Esophagus squamous epithelium (tissue), 4 donors: ENCODE data around the gene GABRR1.

Experiments
- POLR2A ChIP-seq, 4 donors: fragments of 450-650 bp; IDR thresholded peaks; one replicate each; pipeline ENCODE4 v1.6.1; 2017; ENCODE audit warnings: antibody characterized with exemption in 4 of 4, mild to moderate bottlenecking in 4 of 4, moderate library complexity in 3 of 4
- TF ChIP-seq, protein P1 (sequence below), 6 experiments: fragments of 450-650 bp in 4 of 6; fragments of 200-600 bp in 2 of 6; sonication (generic) in 2 of 6; IDR thresholded peaks; one replicate each; pipeline ENCODE4 v1.5.1; 2016 to 2019; ENCODE audit warnings: antibody characterized with exemption in 6 of 6, mild to moderate bottlenecking in 4 of 6, moderate library complexity in 4 of 6

DNA sequence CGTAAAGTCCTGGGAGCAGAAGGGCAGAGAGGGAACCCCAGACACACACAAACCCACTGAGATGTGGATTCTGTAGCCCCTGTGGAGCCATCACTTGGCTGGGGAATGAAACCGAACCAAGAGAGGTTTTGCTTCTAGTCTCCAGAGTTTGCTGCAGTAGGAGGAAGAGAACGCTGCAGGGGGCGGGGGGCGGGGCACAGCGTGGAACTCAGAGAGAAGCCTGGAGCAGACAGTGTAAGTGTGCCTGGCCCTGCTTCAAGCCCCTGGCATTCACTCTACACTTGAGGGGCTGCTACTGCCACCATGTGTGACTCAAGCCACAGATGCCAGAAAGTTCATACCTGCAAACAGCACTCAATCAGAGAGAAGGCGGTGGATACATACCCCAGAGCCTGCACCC, 18.9 kb downstream of the GABRR1 start:
- TF ChIP-seq, protein P1, sequence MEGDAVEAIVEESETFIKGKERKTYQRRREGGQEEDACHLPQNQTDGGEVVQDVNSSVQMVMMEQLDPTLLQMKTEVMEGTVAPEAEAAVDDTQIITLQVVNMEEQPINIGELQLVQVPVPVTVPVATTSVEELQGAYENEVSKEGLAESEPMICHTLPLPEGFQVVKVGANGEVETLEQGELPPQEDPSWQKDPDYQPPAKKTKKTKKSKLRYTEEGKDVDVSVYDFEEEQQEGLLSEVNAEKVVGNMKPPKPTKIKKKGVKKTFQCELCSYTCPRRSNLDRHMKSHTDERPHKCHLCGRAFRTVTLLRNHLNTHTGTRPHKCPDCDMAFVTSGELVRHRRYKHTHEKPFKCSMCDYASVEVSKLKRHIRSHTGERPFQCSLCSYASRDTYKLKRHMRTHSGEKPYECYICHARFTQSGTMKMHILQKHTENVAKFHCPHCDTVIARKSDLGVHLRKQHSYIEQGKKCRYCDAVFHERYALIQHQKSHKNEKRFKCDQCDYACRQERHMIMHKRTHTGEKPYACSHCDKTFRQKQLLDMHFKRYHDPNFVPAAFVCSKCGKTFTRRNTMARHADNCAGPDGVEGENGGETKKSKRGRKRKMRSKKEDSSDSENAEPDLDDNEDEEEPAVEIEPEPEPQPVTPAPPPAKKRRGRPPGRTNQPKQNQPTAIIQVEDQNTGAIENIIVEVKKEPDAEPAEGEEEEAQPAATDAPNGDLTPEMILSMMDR (IDR thresholded peaks at IDR 0.05), result no peak
- no peak for TF ChIP-seq POLR2A (IDR thresholded peaks at IDR 0.05)
